A673 (cell line): ENCODE results near the gene SPECC1. TPM values are rescaled to one million over a fixed set of nuclear protein-coding genes. Genes with fewer than 3 reads are reported as not detected.
"Not testable (repeated sequence)": the region's sequence is repeated elsewhere in the genome, so short reads cannot be mapped to it uniquely, and the experiment has no call there.

ENCODE experiments used
- BruUV-seq: library from RNA; stranded (reverse); fragments of 400-500 nt; replicated peaks from 2 replicates; lab custom pipeline; 2021; lab: Mats Ljungman, UMichigan
- CTCF ChIA-PET: fragments of 300-600 bp; sonication (Branson Sonifier 250); formaldehyde crosslinking; loops from one replicate; lab custom pipeline; 2022; ENCODE audit warnings: antibody characterized with exemption; lab: Charles Lee
- POLR2A ChIA-PET: fragments of 300-600 bp; sonication (Branson Sonifier 250); formaldehyde crosslinking; loops from one replicate; lab custom pipeline; 2022; ENCODE audit warnings: antibody characterized with exemption; ENCODE audit not compliant: low non-redundant PET; lab: Charles Lee
- DNase-seq: peaks from one replicate; pipeline ENCODE4 v3.0.0-alpha.2; 2015; ENCODE audit warnings: low spot score
- H3K27ac ChIP-seq: fragments of 200-600 bp; sonication (generic); 2 replicates; pipeline ENCODE4 v1.5.1; 2016; ENCODE audit warnings: mixed run types, low read depth, mild to moderate bottlenecking, mixed read lengths, antibody characterized with exemption, low read length; ENCODE audit not compliant: poor library complexity, severe bottlenecking
- H3K27me3 ChIP-seq: fragments of 200-600 bp; sonication (generic); replicated peaks from 2 replicates; pipeline ENCODE4 v1.6.1; 2017; ENCODE audit warnings: mixed run types, low read depth, mild to moderate bottlenecking, mixed read lengths, antibody characterized with exemption, low read length; ENCODE audit not compliant: insufficient read depth, poor library complexity
- H3K36me3 ChIP-seq: fragments of 200-600 bp; sonication (generic); 2 replicates; pipeline ENCODE4 v1.6.1; 2016; ENCODE audit warnings: mixed run types, mild to moderate bottlenecking, mixed read lengths, antibody characterized with exemption, low read length; ENCODE audit not compliant: insufficient read depth, poor library complexity, severe bottlenecking
- H3K4me1 ChIP-seq: fragments of 200-600 bp; sonication (generic); 2 replicates; pipeline ENCODE4 v1.6.1; 2017; ENCODE audit warnings: mixed run types, mild to moderate bottlenecking, mixed read lengths, antibody characterized with exemption, low read length; ENCODE audit not compliant: insufficient read depth, poor library complexity, severe bottlenecking
- H3K4me3 ChIP-seq: fragments of 200-600 bp; sonication (generic); 2 replicates; pipeline ENCODE4 v1.5.1; 2016; ENCODE audit warnings: low read depth, mixed run types, mild to moderate bottlenecking, mixed read lengths, low read length; ENCODE audit not compliant: poor library complexity, severe bottlenecking
- H3K9me3 ChIP-seq: fragments of 200-600 bp; sonication (generic); 2 replicates; pipeline ENCODE4 v1.6.1; 2016; ENCODE audit warnings: mixed run types, low read depth, mild to moderate bottlenecking, mixed read lengths, antibody characterized with exemption, low read length; ENCODE audit not compliant: poor library complexity, severe bottlenecking
- CTCF ChIP-seq: fragments of 300-800, 200-600 bp; sonication (generic); conservative IDR thresholded peaks from 2 replicates; pipeline ENCODE4 v1.5.1; 2017; ENCODE audit warnings: low read depth, mild to moderate bottlenecking, antibody characterized with exemption, low read length, moderate library complexity, mixed read lengths
- EZH2 ChIP-seq: fragments of 200-600 bp; sonication (generic); IDR thresholded peaks from 2 replicates; pipeline ENCODE4 v1.6.1; 2017; ENCODE audit warnings: borderline replicate concordance, low read depth, mild to moderate bottlenecking, mixed read lengths, antibody characterized with exemption, low read length; ENCODE audit not compliant: poor library complexity, severe bottlenecking
- intact Hi-C: fragments of 100-400 bp; cut with micrococcal nuclease; formaldehyde crosslinking; loops from one replicate; pipeline ENCODE4 v1.10.0; 2022; ENCODE audit not compliant: unreplicated experiment
- total RNA-seq: library from RNA; stranded (reverse); gene quantifications from 2 replicates; pipeline ENCODE4 v1.2.3, GENCODE V29; 2021

The SPECC1 gene
- total RNA-seq, 1 experiment from 2014 or later = 5.8 TPM

DNA sequence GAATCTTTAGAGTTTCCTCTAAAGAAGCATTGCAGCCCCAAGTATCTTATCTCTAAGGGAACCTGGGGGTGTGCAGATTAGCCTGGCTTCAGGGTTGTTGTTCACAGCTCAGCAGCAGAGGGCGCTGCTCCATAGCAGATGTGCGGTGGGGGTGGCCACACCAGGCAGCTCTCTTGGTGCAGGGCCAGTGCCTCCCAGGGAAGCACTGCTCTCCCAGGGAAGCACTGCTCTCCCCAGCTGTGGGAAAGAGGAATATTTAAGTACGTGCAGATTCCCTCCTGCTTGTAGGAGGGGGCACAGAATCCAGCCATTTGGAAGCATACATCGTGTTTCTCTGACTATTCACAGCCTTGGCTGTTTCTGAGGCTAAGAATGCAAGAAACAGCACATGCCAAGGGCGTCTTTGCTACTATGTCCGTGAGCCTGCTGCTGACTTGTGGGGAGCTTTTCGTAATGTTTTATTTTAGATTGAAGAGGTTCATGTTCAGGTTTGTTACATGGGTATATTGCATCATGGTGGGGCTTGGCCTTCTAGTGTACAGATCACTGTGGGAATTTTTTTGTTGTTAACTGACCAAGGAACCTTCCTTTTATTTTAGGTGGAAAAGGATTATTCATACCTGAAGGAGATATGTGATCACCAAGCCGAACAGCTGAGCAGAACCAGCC lies 217.8 kb downstream of the SPECC1 start:
- Histone ChIP-seq H3K9me3 (no peaks in the 10 kb centered on the region), H3K4me3 (no peak overlapping the region), H3K27ac (no peak overlapping the region), H3K36me3 (no peaks in the 10 kb centered on the region), H3K27me3 (no peaks in the 10 kb centered on the region), H3K4me1 (no peaks in the 10 kb centered on the region)
- DNase-seq = peak; percentile 84
- CTCF ChIA-PET = interaction anchor here (0.5 to 1.1 kb wide), 3 partner anchors 93 to 120 kb away, joined by 3 to 9 read pairs (median 3); no protein-coding TSS in a partner anchor
- intact Hi-C loops = loop anchor here (1.0 to 10.0 kb wide), 2 partner anchors 93 to 628 kb away; no protein-coding TSS in a partner anchor
- POLR2A ChIA-PET = no interaction called here
- no peak for TF ChIP-seq EZH2
- TF ChIP-seq CTCF = peak; percentile 96
- BruUV-seq = no TSS peak

DNA sequence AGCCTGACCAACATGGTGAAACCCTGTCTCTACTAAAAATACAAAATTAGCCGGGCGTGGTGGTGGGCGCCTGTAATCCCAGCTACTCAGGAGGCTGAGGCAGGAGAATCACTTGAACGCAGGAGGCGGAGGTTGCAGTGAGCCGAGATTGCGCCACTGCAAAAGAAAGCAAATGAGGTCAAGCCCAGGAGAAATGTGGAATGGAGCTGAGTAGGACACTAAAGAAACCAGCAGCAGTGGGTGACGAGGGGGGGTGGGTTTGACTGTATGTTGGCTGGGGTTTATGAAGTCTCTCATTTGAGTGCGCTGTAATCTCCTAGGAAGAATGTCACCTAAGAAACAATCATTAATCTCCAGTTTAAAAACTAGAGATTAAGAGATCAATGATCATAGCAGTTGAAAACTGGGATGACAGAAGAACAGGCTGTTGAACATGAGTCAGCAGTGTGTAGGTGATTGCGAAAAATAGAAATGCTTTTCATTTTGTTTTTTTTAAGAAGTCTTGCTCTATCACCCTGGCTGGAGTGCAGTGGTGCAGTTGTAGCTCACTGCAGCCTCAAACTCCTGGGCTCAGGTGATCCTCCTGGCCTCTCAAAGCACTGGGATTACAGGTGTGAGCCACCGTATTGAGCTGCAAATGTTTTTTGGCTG lies 218.7 kb downstream of the SPECC1 start:
- intact Hi-C loops = loop anchor here (10.0 kb wide), 1 partner anchor 627 kb away; no protein-coding TSS in a partner anchor
- H3K9me3 ChIP-seq, H3K4me1 ChIP-seq, CTCF ChIA-PET, H3K27me3 ChIP-seq, H3K4me3 ChIP-seq, H3K36me3 ChIP-seq, H3K27ac ChIP-seq, DNase-seq, POLR2A ChIA-PET, BruUV-seq: not testable (repeated sequence)

DNA sequence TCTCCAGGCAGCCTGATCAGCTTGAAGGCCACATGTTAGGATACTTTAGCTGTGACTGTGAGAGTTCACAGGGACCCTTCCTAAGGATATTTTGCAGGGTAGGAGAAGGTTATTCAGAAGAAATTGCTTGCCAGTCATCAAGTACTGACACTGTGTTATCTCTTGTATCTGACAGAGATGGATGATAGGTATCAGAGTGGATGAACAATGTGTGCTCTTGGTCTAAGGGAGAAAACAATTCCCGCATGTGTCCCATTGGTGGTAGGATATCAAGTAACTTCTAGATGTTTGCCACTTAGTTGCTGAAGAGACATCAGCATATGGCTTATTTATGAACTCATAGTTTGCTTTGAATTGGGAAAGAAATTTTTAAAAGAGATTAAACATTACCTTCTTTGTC lies 219.3 kb downstream of the SPECC1 start:
- Histone ChIP-seq H3K27me3 (no peaks in the 10 kb centered on the region), H3K27ac (no peak overlapping the region), H3K4me3 (no peak overlapping the region), H3K9me3 (no peaks in the 10 kb centered on the region), H3K36me3 (no peaks in the 10 kb centered on the region), H3K4me1 (no peaks in the 10 kb centered on the region)
- POLR2A ChIA-PET = no interaction called here
- DNase-seq = no peak
- intact Hi-C loops = loop anchor here (10.0 kb wide), 1 partner anchor 626 kb away; no protein-coding TSS in a partner anchor
- no TSS peak for BruUV-seq
- TF ChIP-seq EZH2 (no peak), CTCF (no peak)
- CTCF ChIA-PET = no interaction called here
